SK-N-SH (cell line): ENCODE measurements around the gene APOC3. TPM values are rescaled to one million over a fixed set of nuclear protein-coding genes. Genes with fewer than 3 reads are reported as not detected.
"Not testable (repeated sequence)": the region's sequence is repeated elsewhere in the genome, so short reads cannot be mapped to it uniquely, and the experiment has no call there.

ENCODE experiments used
- CTCF ChIA-PET: fragments of 300-600, 350-600 bp; formaldehyde crosslinking; extraction: SDS; loops from one replicate; lab custom pipeline; 2021; lab: Yijun Ruan, JAX
- POLR2A ChIA-PET: fragments of 350-600 bp; sonication (Branson Sonifier 250); formaldehyde crosslinking; extraction: SDS; loops from one replicate; lab custom pipeline; 2020; ENCODE audit warnings: antibody characterized with exemption, inconsistent platforms; lab: Yijun Ruan, JAX
- DNase-seq: peaks from one replicate; pipeline ENCODE4 v3.0.0; 2012
- H2AFZ ChIP-seq: fragments of 200-600 bp; sonication (generic); 2 replicates; pipeline ENCODE4 v1.8.1; 2016; ENCODE audit warnings: antibody characterized with exemption, mild to moderate bottlenecking, low read depth
- H3F3A ChIP-seq: fragments of 200-600 bp; sonication (generic); replicated peaks from 2 replicates; pipeline ENCODE3; 2016; ENCODE audit warnings: antibody characterized with exemption, mild to moderate bottlenecking; ENCODE audit not compliant: insufficient read depth
- H3K27ac ChIP-seq, 2 experiments: fragments of 200-500 bp in 1 of 2; fragments of 200-600 bp in 1 of 2; sonication (Bioruptor generic) in 1 of 2; sonication (generic), shearing (Covaris generic) in 1 of 2; 2 replicates each; pipeline versions ENCODE4 v1.5.1 to v1.6.1; 2014 to 2016; ENCODE audit warnings: low read depth in 2 of 2, inconsistent platforms in 1 of 2, low read length in 1 of 2, mild to moderate bottlenecking in 1 of 2, mixed read lengths in 1 of 2
- H3K27me3 ChIP-seq: fragments of 200-600 bp; sonication (generic), shearing (Covaris generic); 2 replicates; pipeline ENCODE4 v1.6.1; 2016; ENCODE audit warnings: mixed run types; ENCODE audit not compliant: insufficient read depth
- H3K36me3 ChIP-seq, 2 experiments: fragments of 200-500 bp in 1 of 2; fragments of 200-600 bp in 1 of 2; sonication (Bioruptor generic) in 1 of 2; sonication (generic) in 1 of 2; replicated peaks in 1 of 2; 2 replicates each; pipeline versions ENCODE3 to v1.5.1; 2014 to 2016; ENCODE audit warnings: low read length in 1 of 2, mild to moderate bottlenecking in 1 of 2; ENCODE audit not compliant: insufficient read depth in 2 of 2, control insufficient read depth in 1 of 2
- H3K4me1 ChIP-seq, 2 experiments: fragments of 200-500 bp in 1 of 2; fragments of 200-600 bp in 1 of 2; sonication (Bioruptor generic) in 1 of 2; sonication (generic), shearing (Covaris generic) in 1 of 2; 2 replicates each; pipeline versions ENCODE4 v1.5.1 to v1.6.1; 2014 to 2016; ENCODE audit warnings: low read depth in 1 of 2, low read length in 1 of 2, mixed run types in 1 of 2; ENCODE audit not compliant: insufficient read depth in 2 of 2, control insufficient read depth in 1 of 2
- H3K4me2 ChIP-seq: fragments of 200-600 bp; sonication (generic), shearing (Covaris generic); 2 replicates; pipeline ENCODE4 v1.6.1; 2017; ENCODE audit warnings: mixed run types
- H3K4me3 ChIP-seq, 2 experiments: fragments of 200-500 bp in 1 of 2; fragments of 200-600 bp in 1 of 2; sonication (Bioruptor generic) in 1 of 2; sonication (generic), shearing (Covaris generic) in 1 of 2; 2 replicates each; pipeline versions ENCODE4 v1.5.1 to v1.8.1; 2014 to 2016; ENCODE audit warnings: low read depth in 2 of 2, inconsistent platforms in 1 of 2, low read length in 1 of 2, mild to moderate bottlenecking in 1 of 2, mixed read lengths in 1 of 2, moderate library complexity in 1 of 2
- H3K79me2 ChIP-seq: fragments of 200-600 bp; sonication (generic); 2 replicates; pipeline ENCODE4 v1.8.1; 2017; ENCODE audit warnings: mild to moderate bottlenecking; ENCODE audit not compliant: insufficient read depth
- H3K9ac ChIP-seq: fragments of 200-600 bp; sonication (generic); 2 replicates; pipeline ENCODE4 v1.6.1; 2017; ENCODE audit warnings: mixed run types
- H3K9me2 ChIP-seq: fragments of 200-600 bp; sonication (generic); 2 replicates; pipeline ENCODE4 v1.6.1; 2017; ENCODE audit warnings: mixed run types
- H3K9me3 ChIP-seq: fragments of 200-600 bp; sonication (generic); 2 replicates; pipeline ENCODE4 v1.6.1; 2017; ENCODE audit warnings: mixed run types, mild to moderate bottlenecking, moderate library complexity
- H4K20me1 ChIP-seq: fragments of 200-600 bp; sonication (generic); 2 replicates; pipeline ENCODE4 v1.6.1; 2017; ENCODE audit warnings: mild to moderate bottlenecking, mixed run types; ENCODE audit not compliant: insufficient read depth
- CTCF ChIP-seq: fragments of 200-600 bp; sonication (generic); IDR thresholded peaks from 2 replicates; pipeline ENCODE4 v1.6.1; 2017; ENCODE audit warnings: antibody characterized with exemption, mild to moderate bottlenecking, moderate library complexity
- FOSL2 ChIP-seq: IDR thresholded peaks from 2 replicates; pipeline ENCODE4 v1.4.0; 2012; ENCODE audit warnings: low read depth, mild to moderate bottlenecking, moderate library complexity, borderline replicate concordance
- FOXJ3 ChIP-seq: sonication (generic); formaldehyde crosslinking; IDR thresholded peaks from 2 replicates; pipeline ENCODE4 v1.5.1; 2020; ENCODE audit warnings: mild to moderate bottlenecking, missing genetic modification reagents
- FOXM1 ChIP-seq: IDR thresholded peaks from 2 replicates; pipeline ENCODE4 v1.4.0; 2012; ENCODE audit warnings: low read depth, mild to moderate bottlenecking
- GABPA ChIP-seq: IDR thresholded peaks from 2 replicates; pipeline ENCODE4 v1.4.0; 2012; ENCODE audit warnings: low read depth, mild to moderate bottlenecking
- MAX ChIP-seq: IDR thresholded peaks from 2 replicates; pipeline ENCODE4 v1.4.0; 2012; ENCODE audit warnings: low read depth
- MEF2A ChIP-seq: IDR thresholded peaks from 2 replicates; pipeline ENCODE4 v1.4.0; 2012; ENCODE audit warnings: low read depth, borderline replicate concordance
- POLR2AphosphoS5 ChIP-seq: IDR thresholded peaks from 2 replicates; pipeline ENCODE4 v1.6.1; 2012; ENCODE audit warnings: low read depth, low read length
- RFX5 ChIP-seq: IDR thresholded peaks from 2 replicates; pipeline ENCODE4 v1.6.1; 2012; ENCODE audit warnings: mild to moderate bottlenecking, improper control_type of control experiment, low read length
- SMC3 ChIP-seq: IDR thresholded peaks from 2 replicates; pipeline ENCODE4 v1.6.1; 2012; ENCODE audit warnings: low read depth, low read length, improper control_type of control experiment
- TAF1 ChIP-seq: IDR thresholded peaks from 2 replicates; pipeline ENCODE4 v1.6.1; 2012; ENCODE audit warnings: low read depth, mild to moderate bottlenecking, low read length, moderate library complexity, borderline replicate concordance
- USF1 ChIP-seq: IDR thresholded peaks from 2 replicates; pipeline ENCODE4 v1.4.0; 2012; ENCODE audit warnings: low read depth, borderline replicate concordance
- YY1 ChIP-seq: IDR thresholded peaks from 2 replicates; pipeline ENCODE4 v1.4.0; 2012; ENCODE audit warnings: low read depth, mild to moderate bottlenecking
- WGBS: methylation state at CpG from one replicate; pipeline ENCODE4 v1.1.6; 2017; ENCODE audit warnings: low lambda C conversion rate; 5-methylcytosine and 5-hydroxymethylcytosine counted together
- polyA plus RNA-seq, 3 experiments: library from polyadenylated mRNA; depleted of rRNA; stranded (reverse); fragments of >200 nt; gene quantifications; 2 replicates each; pipeline ENCODE4 v1.2.3, GENCODE V29; 2012
- TF ChIP-seq, protein P1 (sequence below): fragments of 150-350 bp; IDR thresholded peaks from 2 replicates; pipeline ENCODE4 v1.6.1; 2016; ENCODE audit warnings: mild to moderate bottlenecking, low read depth, low read length

APOC3 gene
- polyA plus RNA-seq, 1 of the 3 experiments (the other 2 are of a cell fraction) = not detected

DNA sequence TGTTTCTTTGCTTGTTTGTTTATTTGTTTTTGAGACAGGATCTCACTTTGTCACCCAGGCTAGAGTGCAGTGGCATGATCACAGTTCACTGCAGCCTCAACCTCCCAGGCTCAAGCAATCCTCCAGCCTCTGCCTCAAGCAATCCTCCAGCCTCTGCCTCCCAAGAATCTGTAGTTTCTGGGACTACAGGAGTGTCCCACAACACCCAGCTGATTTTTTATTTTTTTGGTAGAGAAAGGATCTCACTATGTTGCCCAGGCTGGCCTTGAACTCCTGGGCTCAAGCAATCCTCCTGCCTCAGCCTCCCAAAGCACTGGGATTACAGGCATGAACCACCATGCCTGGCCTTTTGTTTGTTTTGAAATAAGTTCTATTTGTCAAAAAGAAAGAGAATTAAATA lies 28.0 kb upstream of the APOC3 start:
- H2AFZ ChIP-seq, H3K4me2 ChIP-seq, DNase-seq, H3K36me3 ChIP-seq, H3K9ac ChIP-seq, H3K9me2 ChIP-seq, H3K4me3 ChIP-seq, H3K27ac ChIP-seq, H4K20me1 ChIP-seq, H3F3A ChIP-seq, H3K4me1 ChIP-seq, POLR2A ChIA-PET, H3K27me3 ChIP-seq, H3K79me2 ChIP-seq, H3K9me3 ChIP-seq: not testable (repeated sequence)
- CTCF ChIA-PET = interaction anchor here (1.6 kb wide), 1 partner anchor 11 kb away, joined by 4 read pairs; the partner anchor contains the start of gene APOA5

- no peak for DNase-seq
- no peaks in the 10 kb centered on the region for H3F3A ChIP-seq
- no peaks in the 10 kb centered on the region for H3K36me3 ChIP-seq
- CTCF ChIA-PET = interaction anchor here (1.4 to 2.0 kb wide), 2 partner anchors 14 to 302 kb away, joined by 5 read pairs; no protein-coding TSS in a partner anchor
- H3K9me3 ChIP-seq = no peaks in the 10 kb centered on the region
- no peak overlapping the region for H3K4me3 ChIP-seq
- H3K27ac ChIP-seq = no peak overlapping the region
- TF ChIP-seq FOSL2 (no peak), RFX5 (no peak), GABPA (no peak), USF1 (no peak), FOXJ3 (CRISPR knock-in tag) (no peak), SMC3 (no peak), FOXM1 (no peak), POLR2AphosphoS5 (no peak), MAX (no peak), TAF1 (no peak), MEF2A (no peak), YY1 (no peak), CTCF (no peak)
- TF ChIP-seq, protein P1, sequence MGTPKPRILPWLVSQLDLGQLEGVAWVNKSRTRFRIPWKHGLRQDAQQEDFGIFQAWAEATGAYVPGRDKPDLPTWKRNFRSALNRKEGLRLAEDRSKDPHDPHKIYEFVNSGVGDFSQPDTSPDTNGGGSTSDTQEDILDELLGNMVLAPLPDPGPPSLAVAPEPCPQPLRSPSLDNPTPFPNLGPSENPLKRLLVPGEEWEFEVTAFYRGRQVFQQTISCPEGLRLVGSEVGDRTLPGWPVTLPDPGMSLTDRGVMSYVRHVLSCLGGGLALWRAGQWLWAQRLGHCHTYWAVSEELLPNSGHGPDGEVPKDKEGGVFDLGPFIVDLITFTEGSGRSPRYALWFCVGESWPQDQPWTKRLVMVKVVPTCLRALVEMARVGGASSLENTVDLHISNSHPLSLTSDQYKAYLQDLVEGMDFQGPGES = no peak
- no peak overlapping the region for H3K9ac ChIP-seq
- no peaks in the 10 kb centered on the region for H3K9me2 ChIP-seq
- no peaks in the 10 kb centered on the region for H3K4me1 ChIP-seq
- H4K20me1 ChIP-seq = no peaks in the 10 kb centered on the region
- no peaks in the 10 kb centered on the region for H3K27me3 ChIP-seq
- POLR2A ChIA-PET = no interaction called here
- H3K79me2 ChIP-seq = no peaks in the 10 kb centered on the region
- H2AFZ ChIP-seq = 0 out of 2 replicates have a peak overlapping the region, but pooled peaks have one; percentile 29
- no peak overlapping the region for H3K4me2 ChIP-seq
- WGBS = 32% methylated on average over 3 of the region's 3 CpGs
These were observed 25.7 kb upstream of the APOC3 start for GRCh38 chr11:116804001-116804400.
